H9 (cell line): ENCODE measurements around the gene CHRNA3. TPM values are rescaled to one million over a fixed set of nuclear protein-coding genes. Genes with fewer than 3 reads are reported as not detected.

Source experiments
- DNase-seq: peaks from one replicate; pipeline ENCODE4 v3.0.0-alpha.2; 2017
- H2AFZ ChIP-seq: one replicate; pipeline ENCODE4 v1.6.1; 2013; ENCODE audit warnings: mild to moderate bottlenecking, low read length, control low read depth, moderate library complexity
- H2AK5ac ChIP-seq: 2 replicates; pipeline ENCODE4 v1.6.1; 2013; ENCODE audit warnings: low read length, control low read depth, mixed read lengths; ENCODE audit not compliant: insufficient read length
- H2BK120ac ChIP-seq: one replicate; pipeline ENCODE4 v1.6.1; 2013; ENCODE audit warnings: low read depth, mild to moderate bottlenecking, low read length, control low read depth, inconsistent platforms; ENCODE audit not compliant: poor library complexity, severe bottlenecking
- H2BK12ac ChIP-seq: 2 replicates; pipeline ENCODE4 v1.6.1; 2013; ENCODE audit warnings: low read length, control low read depth, mixed read lengths, low read depth; ENCODE audit not compliant: insufficient read length
- H2BK15ac ChIP-seq: 2 replicates; pipeline ENCODE4 v1.6.1; 2013; ENCODE audit warnings: low read depth, low read length, control low read depth
- H2BK20ac ChIP-seq: one replicate; pipeline ENCODE4 v1.6.1; 2013; ENCODE audit warnings: low read depth, mild to moderate bottlenecking, low read length, control low read depth, inconsistent platforms; ENCODE audit not compliant: poor library complexity, severe bottlenecking
- H2BK5ac ChIP-seq: 2 replicates; pipeline ENCODE4 v1.6.1; 2013; ENCODE audit warnings: low read length, control low read depth, mixed read lengths; ENCODE audit not compliant: insufficient read length
- H3K14ac ChIP-seq: 2 replicates; pipeline ENCODE4 v1.6.1; 2013; ENCODE audit warnings: low read length, control low read depth; ENCODE audit not compliant: insufficient read depth
- H3K18ac ChIP-seq: 2 replicates; pipeline ENCODE4 v1.6.1; 2013; ENCODE audit warnings: low read depth, mild to moderate bottlenecking, mixed read lengths, low read length, control low read depth; ENCODE audit not compliant: insufficient read length
- H3K23ac ChIP-seq: 2 replicates; pipeline ENCODE4 v1.6.1; 2013; ENCODE audit warnings: low read length, control low read depth, mixed read lengths, low read depth; ENCODE audit not compliant: insufficient read length
- H3K23me2 ChIP-seq: 2 replicates; pipeline ENCODE4 v1.6.1; 2013; ENCODE audit warnings: low read depth, mild to moderate bottlenecking, mixed read lengths, low read length, control low read depth; ENCODE audit not compliant: insufficient read length, poor library complexity, severe bottlenecking
- H3K27ac ChIP-seq: 2 replicates; pipeline ENCODE4 v1.5.1; 2013; ENCODE audit warnings: low read length, control low read depth, mixed read lengths, low read depth; ENCODE audit not compliant: insufficient read length
- H3K27me3 ChIP-seq: 2 replicates; pipeline ENCODE4 v1.6.1; 2013; ENCODE audit warnings: low read length, control low read depth, inconsistent platforms; ENCODE audit not compliant: insufficient read depth
- H3K4ac ChIP-seq: 2 replicates; pipeline ENCODE4 v1.6.1; 2013; ENCODE audit warnings: low read depth, mild to moderate bottlenecking, control low read depth, inconsistent platforms, low read length, moderate library complexity
- H3K4me1 ChIP-seq: 2 replicates; pipeline ENCODE4 v1.6.1; 2013; ENCODE audit warnings: low read length, control low read depth, inconsistent platforms; ENCODE audit not compliant: insufficient read depth
- H3K4me2 ChIP-seq: 2 replicates; pipeline ENCODE4 v1.6.1; 2013; ENCODE audit warnings: low read length, control low read depth, mixed read lengths; ENCODE audit not compliant: insufficient read length, insufficient read depth
- H3K56ac ChIP-seq: 2 replicates; pipeline ENCODE4 v1.6.1; 2013; ENCODE audit warnings: low read depth, mild to moderate bottlenecking, mixed read lengths, low read length, control low read depth; ENCODE audit not compliant: insufficient read length
- H3K79me1 ChIP-seq: 2 replicates; pipeline ENCODE4 v1.6.1; 2013; ENCODE audit warnings: low read depth, mild to moderate bottlenecking, moderate library complexity, low read length, control low read depth, inconsistent platforms; ENCODE audit not compliant: insufficient read depth, poor library complexity, severe bottlenecking
- H3K79me2 ChIP-seq: 2 replicates; pipeline ENCODE4 v1.6.1; 2013; ENCODE audit warnings: low read length, control low read depth, inconsistent platforms; ENCODE audit not compliant: insufficient read depth
- H3K9ac ChIP-seq: 2 replicates; pipeline ENCODE4 v1.6.1; 2013; ENCODE audit warnings: low read length, control low read depth, mixed read lengths; ENCODE audit not compliant: insufficient read length; ENCODE audit errors: extremely low read depth
- H3K9me3 ChIP-seq: one replicate; pipeline ENCODE4 v1.6.1; 2013; ENCODE audit warnings: low read depth, low read length, inconsistent platforms; ENCODE audit not compliant: control insufficient read depth
- H3T11ph ChIP-seq: one replicate; pipeline ENCODE4 v1.6.1; 2013; ENCODE audit warnings: mild to moderate bottlenecking, low read length, control low read depth, inconsistent platforms
- H4K20me1 ChIP-seq: one replicate; pipeline ENCODE4 v1.6.1; 2013; ENCODE audit not compliant: control insufficient read depth, insufficient read length, insufficient read depth
- H4K5ac ChIP-seq: 2 replicates; pipeline ENCODE4 v1.6.1; 2013; ENCODE audit warnings: low read depth, mild to moderate bottlenecking, mixed read lengths, low read length, control low read depth; ENCODE audit not compliant: insufficient read length
- H4K8ac ChIP-seq: replicated peaks from 2 replicates; pipeline ENCODE4 v1.6.1; 2013; ENCODE audit warnings: low read length, control low read depth, mixed read lengths, low read depth; ENCODE audit not compliant: insufficient read length
- H4K91ac ChIP-seq: 2 replicates; pipeline ENCODE4 v1.6.1; 2013; ENCODE audit warnings: low read depth, mild to moderate bottlenecking, moderate library complexity, mixed read lengths, low read length, control low read depth; ENCODE audit not compliant: insufficient read length
- H3K27ac Mint-ChIP-seq, 3 experiments: 2 replicates in 2 of 3; 3 replicates in 1 of 3; pipeline ENCODE4 v1.8.0; 2020 to 2021; ENCODE audit warnings: mixed read lengths in 3 of 3, mild to moderate bottlenecking in 1 of 3, moderate library complexity in 1 of 3
- H3K27me3 Mint-ChIP-seq: 2 replicates; pipeline ENCODE4 v1.8.0; 2021; ENCODE audit warnings: low read depth, mild to moderate bottlenecking, moderate library complexity, mixed read lengths
- H3K36me3 Mint-ChIP-seq, 3 experiments: 2 replicates in 2 of 3; 3 replicates in 1 of 3; pipeline ENCODE4 v1.8.0; 2020 to 2021; ENCODE audit warnings: low read depth in 3 of 3, mixed read lengths in 3 of 3; ENCODE audit not compliant: insufficient read depth in 1 of 3
- H3K4me1 Mint-ChIP-seq, 2 experiments: 2 replicates each; pipeline ENCODE4 v1.8.0; 2020; ENCODE audit warnings: mixed read lengths in 2 of 2
- H3K4me3 Mint-ChIP-seq, 2 experiments: 2 replicates in 1 of 2; 3 replicates in 1 of 2; pipeline ENCODE4 v1.8.0; 2020 to 2021; ENCODE audit warnings: mild to moderate bottlenecking in 2 of 2, mixed read lengths in 2 of 2, moderate library complexity in 1 of 2
- H3K9me3 Mint-ChIP-seq, 2 experiments: 2 replicates in 1 of 2; 3 replicates in 1 of 2; pipeline ENCODE4 v1.8.0; 2020; ENCODE audit warnings: mild to moderate bottlenecking in 2 of 2, mixed read lengths in 2 of 2, moderate library complexity in 1 of 2
- CTCF ChIP-seq: fragments of 200-600 bp; sonication (generic); conservative IDR thresholded peaks from 3 replicates; pipeline ENCODE4 v1.8.0; 2021; ENCODE audit warnings: antibody characterized with exemption, mild to moderate bottlenecking
- WGBS: extraction: QIAGEN DNeasy Blood & Tissue Kit; methylation state at CpG from one replicate; pipeline ENCODE4 v1.1.7; 2013; ENCODE audit warnings: missing lambda C conversion rate, low lambda C conversion rate, mixed read lengths; ENCODE audit not compliant: insufficient read length; ENCODE audit errors: extremely low coverage; 5-methylcytosine and 5-hydroxymethylcytosine counted together
- total RNA-seq: library from RNA; stranded (reverse); gene quantifications from 2 replicates; pipeline ENCODE4 v1.2.1, GENCODE V29; 2021

CHRNA3 gene
- total RNA-seq, 1 experiment from 2014 or later: 0.81 TPM

DNA sequence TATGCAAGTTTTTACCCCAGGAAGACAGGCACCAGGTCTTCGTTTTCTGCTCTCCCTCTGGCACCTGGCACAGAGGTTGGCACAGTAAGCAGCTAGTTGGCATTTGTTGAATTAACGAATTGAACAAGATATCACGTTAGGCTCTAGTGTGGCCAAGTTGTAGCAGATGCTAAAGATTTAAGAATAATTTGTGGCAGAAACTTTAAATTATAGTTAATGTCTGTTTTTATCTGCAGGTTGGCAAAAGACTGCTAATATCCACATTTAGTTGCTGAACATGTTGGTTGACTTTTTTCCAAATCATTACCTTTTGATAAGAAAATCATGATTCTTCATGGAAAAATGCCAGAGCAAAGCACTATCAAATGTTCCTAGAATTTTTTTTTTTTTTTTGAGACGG is 47.4 kb downstream of the CHRNA3 start:
- Mint-ChIP-seq H3K36me3 (no peaks in the 10 kb centered on the region), H3K27me3 (no peaks in the 10 kb centered on the region), H3K9me3 (no peaks in the 10 kb centered on the region), H3K27ac (no peak overlapping the region), H3K4me3 (no peak overlapping the region), H3K4me1 (peaks cover 4 to 6% of the 10 kb centered on the region in 2 experiments; a peak in 3 of 4 replicates)
- Histone ChIP-seq H2AK5ac (no peak overlapping the region), H2BK15ac (no peak overlapping the region), H3K4me2 (no peak overlapping the region), H3K9ac (no peak overlapping the region), H3K4ac (no peak overlapping the region), H2BK120ac (no peak overlapping the region), H3K27ac (no peak overlapping the region), H3K23me2 (no peaks in the 10 kb centered on the region), H3K18ac (no peak overlapping the region), H3K27me3 (no peaks in the 10 kb centered on the region), H3K14ac (no peak overlapping the region), H3T11ph (no peak overlapping the region), H3K79me1 (peaks cover 7% of the 10 kb centered on the region), H2BK20ac (no peak overlapping the region), H3K9me3 (no peaks in the 10 kb centered on the region), H3K4me1 (no peaks in the 10 kb centered on the region), H4K5ac (no peak overlapping the region), H3K79me2 (no peaks in the 10 kb centered on the region; the same call in 1 of the 2 replicates), H2BK5ac (no peak overlapping the region), H3K23ac (no peak overlapping the region), H2AFZ (no peak overlapping the region), H2BK12ac (no peak overlapping the region), H4K8ac (no peak overlapping the region), H4K20me1 (no peaks in the 10 kb centered on the region), H4K91ac (no peak overlapping the region), H3K56ac (no peak overlapping the region)
- TF ChIP-seq CTCF: no peak
- DNase-seq: no peak
- no CpG with 5 or more reads among the region's 4 CpGs for WGBS
